Chondrocyte (in vitro differentiated cells): Measurements from ENCODE around the gene TMEM63A. TPM values are rescaled to one million over a fixed set of nuclear protein-coding genes. Genes with fewer than 3 reads are reported as not detected.

Experiments used
- DNase-seq: peaks from one replicate; pipeline ENCODE4 v3.0.0; 2021; ENCODE audit warnings: mixed read lengths, low spot score
- H3K27ac Mint-ChIP-seq: one replicate; pipeline ENCODE4 v1.8.0; 2021; ENCODE audit warnings: mild to moderate bottlenecking, moderate library complexity, mixed read lengths; ENCODE audit not compliant: unreplicated experiment
- H3K27me3 Mint-ChIP-seq: 2 replicates; pipeline ENCODE4 v1.8.0; 2021; ENCODE audit warnings: low read depth, mixed read lengths
- H3K36me3 Mint-ChIP-seq: 2 replicates; pipeline ENCODE4 v1.8.0; 2021; ENCODE audit warnings: low read depth, mixed read lengths
- H3K4me1 Mint-ChIP-seq: 2 replicates; pipeline ENCODE4 v1.8.0; 2021; ENCODE audit warnings: low read depth, mild to moderate bottlenecking, mixed read lengths
- H3K4me3 Mint-ChIP-seq: one replicate; pipeline ENCODE4 v1.8.0; 2021; ENCODE audit warnings: mild to moderate bottlenecking, moderate library complexity, mixed read lengths; ENCODE audit not compliant: unreplicated experiment
- H3K9me3 Mint-ChIP-seq: 2 replicates; pipeline ENCODE4 v1.8.0; 2021; ENCODE audit warnings: low read depth, mixed read lengths
- total RNA-seq: library from RNA; stranded (reverse); gene quantifications from 3 replicates; pipeline ENCODE4 v1.2.1, GENCODE V29; 2021
- TF ChIP-seq, protein P1 (sequence below): fragments of 200-600 bp; sonication (generic); IDR thresholded peaks from 2 replicates; pipeline ENCODE4 v1.5.0; 2021; ENCODE audit warnings: antibody characterized with exemption, mild to moderate bottlenecking, moderate library complexity

TMEM63A gene
- total RNA-seq, 1 donor from 2014 or later = 50.3 TPM

DNA sequence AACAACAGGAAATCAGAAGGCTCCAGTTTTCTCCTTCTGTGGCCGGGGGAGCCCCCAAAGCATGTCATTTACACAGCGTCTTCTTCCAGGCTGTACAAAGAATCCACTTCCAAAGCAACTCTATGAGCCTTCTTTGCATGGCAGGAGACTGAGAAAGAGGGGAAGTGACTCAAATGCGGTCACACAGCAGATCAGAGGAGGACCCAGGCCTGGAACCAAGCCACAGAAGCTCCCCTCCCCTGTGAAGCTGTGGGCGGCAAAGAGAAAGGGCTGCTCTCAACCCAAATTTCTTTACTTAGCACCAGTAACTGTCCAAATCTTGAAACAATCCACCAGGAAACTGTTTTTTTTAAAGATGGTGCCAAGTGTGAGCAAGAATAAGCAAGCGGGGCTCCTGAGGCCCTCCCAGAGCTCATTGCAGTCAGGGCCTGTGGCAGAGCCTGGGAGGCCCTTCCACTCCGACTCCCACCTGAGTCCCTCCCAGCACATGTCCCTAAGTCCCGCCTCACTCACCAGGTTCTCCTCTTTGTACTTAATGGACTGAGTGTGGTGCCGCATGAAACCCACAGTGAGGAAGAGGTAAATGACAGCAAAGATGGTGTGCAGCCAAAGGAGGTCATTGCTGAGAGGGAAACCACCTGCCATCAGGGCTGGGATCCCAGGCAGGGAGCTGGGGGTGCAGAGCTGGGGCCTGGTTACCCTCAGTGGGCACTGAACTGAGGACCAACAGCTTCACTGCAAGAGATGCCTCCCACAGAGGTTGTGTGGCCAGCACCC is 15.9 kb downstream of the TMEM63A start:
- Mint-ChIP-seq H3K4me1 (peaks cover 20% of the 10 kb centered on the region), H3K4me3 (no peak overlapping the region), H3K9me3 (no peaks in the 10 kb centered on the region), H3K27ac (peak overlapping the region; percentile 64), H3K36me3 (peaks cover 23% of the 10 kb centered on the region), H3K27me3 (no peaks in the 10 kb centered on the region)
- TF ChIP-seq, protein P1, sequence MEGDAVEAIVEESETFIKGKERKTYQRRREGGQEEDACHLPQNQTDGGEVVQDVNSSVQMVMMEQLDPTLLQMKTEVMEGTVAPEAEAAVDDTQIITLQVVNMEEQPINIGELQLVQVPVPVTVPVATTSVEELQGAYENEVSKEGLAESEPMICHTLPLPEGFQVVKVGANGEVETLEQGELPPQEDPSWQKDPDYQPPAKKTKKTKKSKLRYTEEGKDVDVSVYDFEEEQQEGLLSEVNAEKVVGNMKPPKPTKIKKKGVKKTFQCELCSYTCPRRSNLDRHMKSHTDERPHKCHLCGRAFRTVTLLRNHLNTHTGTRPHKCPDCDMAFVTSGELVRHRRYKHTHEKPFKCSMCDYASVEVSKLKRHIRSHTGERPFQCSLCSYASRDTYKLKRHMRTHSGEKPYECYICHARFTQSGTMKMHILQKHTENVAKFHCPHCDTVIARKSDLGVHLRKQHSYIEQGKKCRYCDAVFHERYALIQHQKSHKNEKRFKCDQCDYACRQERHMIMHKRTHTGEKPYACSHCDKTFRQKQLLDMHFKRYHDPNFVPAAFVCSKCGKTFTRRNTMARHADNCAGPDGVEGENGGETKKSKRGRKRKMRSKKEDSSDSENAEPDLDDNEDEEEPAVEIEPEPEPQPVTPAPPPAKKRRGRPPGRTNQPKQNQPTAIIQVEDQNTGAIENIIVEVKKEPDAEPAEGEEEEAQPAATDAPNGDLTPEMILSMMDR = no peak
- DNase-seq = no peak

DNA sequence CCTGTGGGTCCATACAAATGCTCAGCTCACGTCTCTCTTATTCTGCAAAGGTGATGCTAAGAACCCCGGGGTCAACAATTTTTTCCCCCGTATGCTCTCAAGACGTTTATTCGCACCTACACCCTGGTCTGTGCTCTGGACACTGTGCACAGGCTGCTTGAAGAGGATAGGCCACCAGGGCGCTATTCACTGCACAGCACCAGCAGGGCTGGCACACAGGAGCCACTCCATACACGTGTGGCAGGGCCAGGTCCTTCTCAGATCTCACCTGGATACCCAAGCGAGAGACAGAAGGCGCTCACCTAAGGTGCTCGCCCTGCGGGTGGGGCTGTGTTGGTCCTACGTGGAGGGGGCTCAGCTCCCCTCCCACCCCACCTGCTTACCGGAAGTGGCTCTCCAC is 16.7 kb downstream of the TMEM63A start:
- Mint-ChIP-seq H3K27me3 (no peaks in the 10 kb centered on the region), H3K9me3 (no peaks in the 10 kb centered on the region), H3K4me1 (peaks cover 17% of the 10 kb centered on the region), H3K27ac (no peak overlapping the region), H3K4me3 (no peak overlapping the region), H3K36me3 (peaks cover 23% of the 10 kb centered on the region)
- TF ChIP-seq, protein P1 = no peak
- DNase-seq = no peak

DNA sequence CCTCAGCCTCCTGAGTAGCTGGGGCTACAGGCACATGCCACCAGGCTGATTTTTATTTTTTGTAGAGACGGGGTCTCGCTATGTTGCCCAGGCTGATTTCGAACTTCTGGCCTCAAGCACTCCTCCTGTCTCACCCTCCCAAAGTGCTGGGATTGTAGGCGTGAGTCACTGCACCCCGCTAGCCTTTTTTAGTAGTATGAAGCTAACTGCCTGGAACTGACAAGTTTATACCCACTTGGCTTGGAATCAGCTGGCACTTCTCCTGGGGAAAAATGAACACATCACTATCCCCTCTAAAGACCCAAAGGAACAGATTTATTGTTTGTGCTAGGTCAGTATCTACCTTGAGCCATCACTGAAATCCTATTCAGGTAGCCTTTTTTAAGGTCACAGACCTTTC is 19.0 kb downstream of the TMEM63A start:
- Mint-ChIP-seq H3K27me3 (no peaks in the 10 kb centered on the region), H3K36me3 (peaks cover 27% of the 10 kb centered on the region), H3K4me1 (peaks cover 17% of the 10 kb centered on the region), H3K9me3 (no peaks in the 10 kb centered on the region), H3K4me3 (no peak overlapping the region), H3K27ac (no peak overlapping the region)
- TF ChIP-seq, protein P1 = no peak
- no peak for DNase-seq

DNA sequence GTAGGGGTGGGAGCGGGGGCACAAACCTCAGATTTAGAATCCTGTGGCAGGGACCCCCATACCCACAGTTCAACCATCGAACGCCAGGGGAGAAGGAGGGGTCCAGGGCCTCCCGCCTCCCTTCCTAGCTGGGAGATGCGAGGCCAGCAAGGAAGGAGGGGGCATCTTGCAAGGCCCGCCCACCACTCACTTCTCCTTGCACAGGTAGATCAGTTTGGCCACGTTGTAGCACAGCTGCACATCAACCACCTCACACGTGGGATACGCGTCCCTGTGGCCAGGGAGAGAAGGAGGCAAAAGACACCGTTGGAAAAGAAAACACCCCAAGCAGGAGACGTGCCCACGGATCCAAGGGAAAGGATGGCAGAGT is 19.6 kb downstream of the TMEM63A start:
- no peak overlapping the region for H3K27ac Mint-ChIP-seq
- DNase-seq = no peak
- H3K4me3 Mint-ChIP-seq = no peak overlapping the region
- TF ChIP-seq, protein P1 = no peak
- H3K9me3 Mint-ChIP-seq = no peaks in the 10 kb centered on the region
- H3K4me1 Mint-ChIP-seq = peaks cover 17% of the 10 kb centered on the region
- peaks cover 24% of the 10 kb centered on the region for H3K36me3 Mint-ChIP-seq
- H3K27me3 Mint-ChIP-seq = no peaks in the 10 kb centered on the region

DNA sequence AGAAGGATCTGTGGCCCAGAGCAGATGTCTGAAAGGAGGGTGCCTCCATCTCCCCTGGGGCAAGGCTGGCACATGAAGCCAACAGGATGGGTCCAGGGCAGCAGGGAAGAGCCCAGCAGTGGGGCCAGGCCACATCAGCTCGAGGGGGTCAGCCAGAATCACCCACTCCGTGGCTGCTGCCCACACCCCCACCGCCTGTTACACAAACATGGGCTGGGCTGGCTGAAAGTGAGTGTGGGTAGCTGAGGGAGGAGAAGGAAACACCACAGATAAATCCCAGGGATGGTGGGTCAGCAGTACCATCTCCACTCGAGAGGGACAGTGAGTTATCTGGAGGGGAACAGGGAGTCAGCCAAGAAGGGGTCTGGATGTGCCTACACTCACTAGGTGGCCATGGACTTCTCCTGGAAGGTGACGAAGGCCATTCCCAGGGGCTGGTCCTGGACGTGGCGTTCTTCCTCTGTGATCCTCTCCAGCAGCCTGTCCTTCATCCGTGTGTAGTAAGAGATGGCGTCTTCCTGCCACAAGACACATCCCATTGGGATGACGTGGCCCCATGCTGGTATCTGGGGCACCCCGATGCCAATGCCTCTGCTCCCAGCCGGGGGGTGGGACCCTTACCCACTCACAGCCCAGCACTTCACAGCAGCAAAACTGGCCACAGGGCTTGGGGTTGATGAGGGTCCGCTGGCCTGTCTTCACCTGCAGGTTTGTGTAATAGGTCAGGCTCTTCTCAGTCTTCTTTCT is 20.2 kb downstream of the TMEM63A start:
- Mint-ChIP-seq H3K27me3 (no peaks in the 10 kb centered on the region), H3K4me1 (peaks cover 17% of the 10 kb centered on the region), H3K4me3 (no peak overlapping the region), H3K36me3 (peaks cover 24% of the 10 kb centered on the region), H3K27ac (no peak overlapping the region), H3K9me3 (no peaks in the 10 kb centered on the region)
- no peak for DNase-seq
- TF ChIP-seq, protein P1 = no peak
